ENCODE data around the gene TMEM17.

- TF ChIP-seq POLR2A (IDR thresholded peaks at IDR 0.05) (no peak), CTCF (IDR thresholded peaks at IDR 0.05) (no peak)
Measured at GRCh38 chr2:62525549-62526269, 19.7 kb upstream of the TMEM17 start.

Data from esophagus squamous epithelium (tissue), 4 donors.